GM12864 (cell line): ENCODE data around the gene CRABP1.

Source experiments
- DNase-seq: peaks from one replicate; pipeline ENCODE4 v3.0.0-alpha.2; 2011; ENCODE audit warnings: low read depth
- H3K4me3 ChIP-seq: 2 replicates; pipeline ENCODE4 v1.5.1; 2011; ENCODE audit warnings: mild to moderate bottlenecking, low read depth, low read length, control low read depth
- TF ChIP-seq, protein P1 (sequence below): IDR thresholded peaks from 2 replicates; pipeline ENCODE4 v1.5.1; 2011; ENCODE audit warnings: low read depth, mild to moderate bottlenecking, moderate library complexity, low read length, control low read depth, inconsistent platforms; ENCODE audit errors: missing control alignments

CRABP1 gene

DNA sequence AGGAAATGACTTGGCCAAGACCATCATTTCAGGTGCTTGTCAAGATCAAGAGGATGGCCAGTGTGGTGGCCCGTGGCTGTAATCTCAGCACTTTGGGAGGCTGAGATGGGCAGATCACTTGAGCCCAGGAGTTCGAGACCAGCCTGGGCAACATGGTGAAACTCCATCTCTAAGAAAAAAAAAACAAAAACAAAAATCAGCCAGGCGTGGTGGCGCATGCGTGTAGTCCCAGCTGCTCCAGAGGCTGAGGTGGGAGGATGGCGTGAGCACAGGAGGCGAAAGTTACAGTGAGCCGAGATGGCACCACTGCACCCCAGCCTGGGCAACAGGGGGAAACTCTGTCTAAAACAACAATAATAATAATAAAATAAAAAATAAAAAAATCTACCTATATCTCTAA is 15.0 kb downstream of the CRABP1 start:
- TF ChIP-seq, protein P1, sequence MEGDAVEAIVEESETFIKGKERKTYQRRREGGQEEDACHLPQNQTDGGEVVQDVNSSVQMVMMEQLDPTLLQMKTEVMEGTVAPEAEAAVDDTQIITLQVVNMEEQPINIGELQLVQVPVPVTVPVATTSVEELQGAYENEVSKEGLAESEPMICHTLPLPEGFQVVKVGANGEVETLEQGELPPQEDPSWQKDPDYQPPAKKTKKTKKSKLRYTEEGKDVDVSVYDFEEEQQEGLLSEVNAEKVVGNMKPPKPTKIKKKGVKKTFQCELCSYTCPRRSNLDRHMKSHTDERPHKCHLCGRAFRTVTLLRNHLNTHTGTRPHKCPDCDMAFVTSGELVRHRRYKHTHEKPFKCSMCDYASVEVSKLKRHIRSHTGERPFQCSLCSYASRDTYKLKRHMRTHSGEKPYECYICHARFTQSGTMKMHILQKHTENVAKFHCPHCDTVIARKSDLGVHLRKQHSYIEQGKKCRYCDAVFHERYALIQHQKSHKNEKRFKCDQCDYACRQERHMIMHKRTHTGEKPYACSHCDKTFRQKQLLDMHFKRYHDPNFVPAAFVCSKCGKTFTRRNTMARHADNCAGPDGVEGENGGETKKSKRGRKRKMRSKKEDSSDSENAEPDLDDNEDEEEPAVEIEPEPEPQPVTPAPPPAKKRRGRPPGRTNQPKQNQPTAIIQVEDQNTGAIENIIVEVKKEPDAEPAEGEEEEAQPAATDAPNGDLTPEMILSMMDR: no peak
- H3K4me3 ChIP-seq: no peak overlapping the region
- no peak for DNase-seq

DNA sequence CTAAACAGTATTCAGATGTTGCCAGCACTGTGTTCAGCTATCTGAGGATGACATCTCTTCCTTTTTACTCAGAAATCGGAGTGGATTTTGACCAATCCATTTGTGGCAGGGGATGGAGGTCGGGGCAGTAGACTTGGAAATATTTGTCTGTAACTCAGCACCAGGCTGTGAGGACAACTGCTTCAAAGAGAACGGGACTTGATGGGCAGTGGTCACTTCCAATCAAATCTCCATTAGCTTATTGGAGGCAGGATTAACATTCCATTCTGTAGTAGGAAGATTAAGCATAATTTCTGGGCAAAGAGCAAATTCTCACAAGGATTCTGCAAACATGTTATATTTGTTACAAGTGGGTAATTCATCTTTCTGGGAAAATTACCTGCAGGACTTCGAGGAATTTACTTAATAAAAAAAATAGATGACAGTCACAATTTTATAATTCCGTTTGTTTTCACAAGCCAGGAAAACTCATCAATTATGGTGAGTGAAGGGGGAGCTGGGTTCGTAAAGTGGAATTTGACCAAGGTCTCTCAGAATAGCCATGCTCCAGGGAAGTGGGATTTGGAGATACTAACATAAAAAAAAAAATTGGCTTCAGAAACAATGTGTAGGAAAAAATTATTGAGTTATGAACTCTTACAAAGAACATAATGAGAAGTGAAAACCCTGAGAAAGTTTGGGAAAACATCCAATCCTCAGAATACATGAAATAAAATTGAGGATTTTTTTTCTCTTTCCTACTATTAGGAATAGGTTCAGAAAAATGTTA is 18.1 kb downstream of the CRABP1 start:
- TF ChIP-seq, protein P1: no peak
- DNase-seq: no peak
- no peak overlapping the region for H3K4me3 ChIP-seq

DNA sequence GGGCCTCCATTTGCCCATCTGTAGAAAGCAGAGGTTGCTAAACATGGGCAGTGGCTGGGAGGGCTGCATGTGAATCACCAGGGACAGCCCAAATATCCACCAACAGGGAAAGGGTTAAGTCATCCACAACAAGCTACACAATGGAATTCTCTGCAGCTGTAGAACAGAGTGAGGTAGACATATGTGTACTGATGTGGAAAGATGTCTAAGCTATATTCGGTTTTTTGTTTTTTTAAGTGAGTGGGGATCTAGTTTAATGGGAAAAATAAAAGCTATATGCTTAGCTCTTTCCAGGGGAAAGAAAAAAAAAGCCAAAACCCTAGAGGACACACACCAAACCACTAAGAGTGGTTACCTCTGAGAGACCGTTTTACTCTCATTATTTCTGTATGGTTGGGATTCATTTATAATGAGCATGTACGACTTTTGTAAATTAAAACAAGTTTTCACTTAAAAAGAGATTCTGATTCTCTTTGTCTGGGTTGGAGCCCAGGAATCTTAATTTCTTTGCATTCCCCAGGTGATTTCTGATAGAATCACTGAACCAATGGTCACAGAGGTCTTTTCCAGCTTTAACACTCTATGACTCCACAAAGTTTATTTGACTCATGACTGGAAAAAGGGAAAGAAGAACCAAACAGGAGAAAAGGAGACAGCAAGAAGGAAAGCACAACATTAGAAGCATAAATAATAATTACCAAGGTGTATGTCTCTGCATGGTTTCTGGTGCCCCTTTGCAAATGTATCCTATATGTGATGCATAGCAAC is 19.1 kb downstream of the CRABP1 start:
- H3K4me3 ChIP-seq: no peak overlapping the region
- DNase-seq: no peak
- TF ChIP-seq, protein P1: no peak

DNA sequence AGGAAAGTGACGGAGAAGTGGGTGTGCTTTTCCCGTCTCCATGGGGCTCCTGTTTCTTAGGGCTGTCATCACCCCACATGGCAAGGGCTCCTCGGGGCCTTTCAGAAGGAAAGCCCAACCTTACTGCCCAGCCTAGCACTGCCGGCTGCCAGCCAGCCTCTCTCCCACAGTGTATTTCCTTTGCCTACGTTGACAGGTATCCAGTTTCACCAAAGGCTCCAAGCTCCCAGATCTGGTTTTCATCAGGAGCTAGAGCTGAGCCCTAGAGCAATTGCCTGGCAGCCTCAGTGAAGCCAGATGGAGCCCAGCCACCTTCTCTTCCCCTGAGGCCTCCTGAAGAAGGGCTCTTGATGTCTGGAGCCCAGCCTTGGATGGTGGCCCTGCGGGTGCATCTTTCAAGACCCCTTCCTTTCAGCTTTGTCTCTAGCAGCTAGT is 20.2 kb downstream of the CRABP1 start:
- TF ChIP-seq, protein P1: no peak
- no peak for DNase-seq
- H3K4me3 ChIP-seq: no peak overlapping the region

DNA sequence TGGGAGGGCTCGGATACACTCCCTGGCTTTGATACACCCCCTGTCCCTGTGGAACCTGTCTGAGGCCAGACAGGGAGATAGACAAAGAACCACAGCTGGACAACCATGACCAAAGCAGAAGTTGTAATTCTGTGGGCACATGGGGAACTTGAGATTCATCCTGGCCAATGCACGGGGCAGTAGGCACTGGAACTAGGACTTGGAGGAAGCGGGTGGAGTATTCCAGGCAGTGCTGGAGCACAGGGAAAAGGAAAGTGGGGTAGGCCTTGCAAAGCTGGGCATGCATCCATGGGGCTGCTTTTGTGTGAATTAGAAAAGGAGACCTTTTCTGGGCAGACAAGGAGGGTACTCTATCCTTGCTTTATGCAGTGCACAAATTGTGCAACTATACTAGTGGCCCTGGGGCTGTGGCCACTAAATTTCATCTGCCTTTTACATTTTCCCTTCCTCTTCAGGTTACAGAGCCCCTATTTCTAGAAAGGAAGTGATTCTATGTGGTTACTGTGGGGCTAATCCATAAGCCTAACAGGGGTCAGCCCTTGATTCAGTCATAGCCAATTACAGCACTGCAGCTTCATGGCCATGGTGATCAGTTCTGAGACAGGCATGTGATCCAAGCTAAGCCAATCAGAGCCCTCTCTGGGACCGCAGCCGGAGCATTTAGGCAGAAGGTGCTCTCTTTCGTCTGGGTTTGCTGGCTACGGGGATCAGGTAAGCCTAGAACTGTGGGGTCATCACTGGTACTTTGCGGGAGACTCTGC is 21.0 kb downstream of the CRABP1 start:
- TF ChIP-seq, protein P1: no peak
- no peak overlapping the region for H3K4me3 ChIP-seq
- no peak for DNase-seq

DNA sequence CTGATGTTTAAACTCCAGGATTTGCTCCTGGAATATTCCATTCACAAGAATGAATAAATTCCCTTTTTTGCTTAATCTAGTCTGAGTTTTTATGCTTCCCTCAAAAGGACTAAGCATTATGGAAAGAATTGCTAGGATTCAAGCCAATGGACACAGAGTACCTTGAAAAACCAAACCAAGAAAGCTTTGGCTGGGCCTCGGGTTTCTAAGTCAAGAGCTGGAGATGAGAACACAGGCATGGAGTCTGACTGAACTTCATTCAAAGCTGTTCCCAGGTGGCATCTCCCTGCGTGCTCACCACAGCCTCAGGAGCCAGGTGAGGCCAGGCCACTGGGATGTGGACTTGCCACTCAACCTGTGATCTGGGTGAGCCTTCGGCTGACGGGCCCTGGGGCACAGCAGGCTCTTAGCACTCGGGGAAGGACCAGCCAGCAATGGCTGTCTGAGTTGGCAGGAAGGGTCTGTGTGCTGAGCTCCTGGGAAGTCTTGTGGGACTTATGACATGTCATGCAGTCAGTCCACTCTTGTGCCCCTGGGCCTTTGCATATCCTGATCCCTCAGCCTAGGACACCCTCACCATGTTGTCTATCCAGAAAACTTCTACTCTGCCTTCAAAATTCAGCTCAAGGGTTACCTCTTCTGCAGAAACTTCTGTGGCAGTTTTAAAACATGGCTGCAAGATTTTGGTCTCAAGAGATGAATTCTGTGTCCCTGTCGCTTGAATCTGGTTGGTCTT is 21.8 kb downstream of the CRABP1 start:
- DNase-seq: no peak
- H3K4me3 ChIP-seq: no peak overlapping the region
- TF ChIP-seq, protein P1: no peak
